ENCODE data around the gene DUS1L. TPM values are rescaled to one million over a fixed set of nuclear protein-coding genes. Genes with fewer than 3 reads are reported as not detected.

Gene DUS1L
- total RNA-seq, 1 donor: 56.1 TPM

DNA sequence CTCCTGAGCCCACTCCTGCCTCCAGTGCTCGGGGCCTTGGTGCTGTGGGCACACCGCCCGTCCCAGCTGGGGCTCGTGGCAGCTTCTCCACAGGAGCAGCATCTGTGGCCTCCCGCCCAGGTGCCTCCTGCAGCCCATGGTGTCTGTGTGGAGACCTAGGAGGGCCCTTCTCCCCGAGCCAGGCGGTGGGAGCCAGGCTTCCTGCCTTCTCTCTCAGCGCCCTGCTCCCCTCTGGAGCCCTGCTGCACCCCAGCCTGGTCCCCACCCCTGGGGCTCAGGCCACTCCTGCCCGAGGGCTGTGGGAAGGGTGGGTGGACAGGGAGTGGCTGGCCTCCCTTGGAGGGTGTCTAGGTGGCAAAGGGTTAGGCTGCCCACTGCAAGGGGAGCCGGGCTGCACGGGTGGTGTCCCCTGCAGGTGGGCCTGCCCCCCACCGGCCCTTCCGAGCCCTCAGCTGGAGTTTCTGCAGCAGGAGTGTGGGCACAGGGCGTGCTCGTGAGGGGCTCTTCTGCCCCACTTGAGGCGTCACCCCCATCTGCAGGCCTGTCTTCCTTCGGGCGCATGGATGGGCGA, 53.9 kb downstream of the DUS1L start:
- DNase-seq (ENCODE audit: low read depth): no peak
- no peak for TF ChIP-seq CTCF (IDR thresholded peaks at IDR 0.05; ENCODE audit: insufficient read depth, low read depth, low read length)
- H3K4me3 ChIP-seq (ENCODE audit: low read depth, low read length): no peak overlapping the region

DNA sequence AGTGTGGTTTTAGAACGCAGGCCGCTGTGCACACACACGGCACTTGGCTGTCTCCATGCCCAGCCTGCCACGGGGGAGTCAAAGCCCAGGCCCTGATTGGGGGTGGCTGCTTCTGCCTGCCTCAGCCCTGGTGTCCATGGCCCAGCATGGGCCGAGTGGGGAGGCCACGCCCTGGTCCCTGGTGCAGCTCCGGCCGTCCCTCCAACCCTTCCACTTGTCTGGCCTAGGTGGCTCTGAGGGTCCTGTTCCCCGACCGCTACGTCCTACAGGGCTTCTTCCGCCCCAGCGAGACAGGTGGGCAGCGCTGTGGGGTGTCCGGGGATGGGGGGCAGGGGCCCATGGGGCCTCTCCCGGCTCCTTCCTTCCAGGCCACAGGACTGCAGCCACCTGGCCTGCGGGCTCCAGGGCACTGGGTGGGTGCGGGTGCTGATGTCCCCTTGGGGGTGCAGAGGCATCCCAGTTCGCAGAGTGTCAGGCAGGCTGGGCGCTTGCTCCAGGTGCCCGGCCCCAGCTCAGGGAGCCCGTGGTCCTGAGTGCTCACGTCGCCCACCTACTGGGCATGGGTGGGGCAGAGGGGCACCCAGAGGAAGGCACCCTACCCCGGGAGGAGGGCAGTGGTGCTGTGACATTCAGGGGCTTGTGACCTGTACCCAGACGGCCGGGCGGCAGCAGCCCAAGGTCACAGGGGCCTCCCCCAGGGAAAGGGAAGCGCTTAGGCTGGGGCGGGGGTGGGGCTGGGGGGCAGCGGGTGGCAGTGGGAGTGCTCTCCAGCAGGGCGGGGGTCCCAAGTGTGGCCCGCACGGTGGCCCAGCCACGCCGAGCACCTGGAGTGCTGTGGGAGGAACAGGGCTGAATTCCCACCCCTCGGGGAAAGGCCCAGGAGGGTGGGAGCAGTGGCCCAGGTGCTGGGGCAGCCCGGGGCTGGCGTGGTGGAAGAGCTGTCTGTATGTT, 54.8 kb downstream of the DUS1L start:
- no peak overlapping the region for H3K4me3 ChIP-seq (ENCODE audit: low read depth, low read length)
- DNase-seq (ENCODE audit: low read depth): no peak
- no peak for TF ChIP-seq CTCF (IDR thresholded peaks at IDR 0.05; ENCODE audit: insufficient read depth, low read depth, low read length)

GRCh38 chr17:82009413-82009812, 56.2 kb downstream of the DUS1L start:
- TF ChIP-seq CTCF (IDR thresholded peaks at IDR 0.05; ENCODE audit: insufficient read depth, low read depth, low read length): no peak
- DNase-seq (ENCODE audit: low read depth): no peak
- H3K4me3 ChIP-seq (ENCODE audit: low read depth, low read length): no peak overlapping the region

DNA sequence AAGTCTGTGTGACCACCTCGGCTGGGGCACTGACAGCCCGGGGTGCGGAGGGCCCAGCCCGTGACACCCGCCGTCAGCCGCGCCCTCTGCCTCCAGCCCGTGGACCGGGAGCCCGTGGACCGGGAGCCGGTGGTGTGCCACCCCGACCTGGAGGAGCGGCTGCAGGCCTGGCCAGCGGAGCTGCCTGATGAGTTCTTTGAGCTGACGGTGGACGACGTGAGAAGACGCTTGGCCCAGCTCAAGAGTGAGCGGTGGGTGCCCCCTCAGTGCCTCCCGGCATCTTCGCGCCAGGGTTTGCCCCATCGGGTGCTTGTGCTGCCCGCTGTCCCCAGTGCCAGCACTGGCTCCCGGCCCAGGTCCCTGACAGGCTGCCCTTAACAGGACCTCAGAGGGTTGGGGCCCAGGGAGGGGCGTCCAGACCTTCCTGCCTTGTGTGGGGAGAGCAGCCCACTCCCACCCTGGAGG, 56.6 kb downstream of the DUS1L start:
- H3K4me3 ChIP-seq (ENCODE audit: low read depth, low read length): no peak overlapping the region
- no peak for TF ChIP-seq CTCF (IDR thresholded peaks at IDR 0.05; ENCODE audit: insufficient read depth, low read depth, low read length)
- no peak for DNase-seq (ENCODE audit: low read depth)

GRCh38 chr17:82008258-82008940, 57.2 kb downstream of the DUS1L start:
- DNase-seq (ENCODE audit: low read depth): no peak
- no peak for TF ChIP-seq CTCF (IDR thresholded peaks at IDR 0.05; ENCODE audit: insufficient read depth, low read depth, low read length)
- H3K4me3 ChIP-seq (ENCODE audit: low read depth, low read length): no peak overlapping the region

Other genes with a start within 250 kb of the DUS1L start
- 55.7 and 96.6 TPM in 2 replicates for gene MCRIP1, start 232.5 kb downstream of the DUS1L start, total RNA-seq
- not detected in 2 replicates for gene PPP1R27, start 230.8 kb downstream of the DUS1L start, total RNA-seq
- 735 and 809 TPM in 2 replicates for gene P4HB, start 205.3 kb downstream of the DUS1L start, total RNA-seq
- gene ARHGDIA, start 194.5 kb downstream of the DUS1L start, total RNA-seq: 106 and 181 TPM in 2 replicates
- gene ALYREF, start 174.2 kb downstream of the DUS1L start, total RNA-seq: 120 and 134 TPM in 2 replicates
- 101 and 150 TPM in 2 replicates for gene ANAPC11, start 174.1 kb downstream of the DUS1L start, total RNA-seq
- 0.43 and 0.64 TPM in 2 replicates for gene NPB, start 163.6 kb downstream of the DUS1L start, total RNA-seq
- gene PCYT2, start 154.4 kb downstream of the DUS1L start, total RNA-seq: 70.8 and 73.1 TPM in 2 replicates
- gene SIRT7, start 147.6 kb downstream of the DUS1L start, total RNA-seq: 14.7 and 18.0 TPM in 2 replicates
- gene MAFG, start 138.1 kb downstream of the DUS1L start, total RNA-seq: 20.0 and 23.3 TPM in 2 replicates
- gene PYCR1, start 128.5 kb downstream of the DUS1L start, total RNA-seq: 101 and 127 TPM in 2 replicates
- gene MYADML2, start 118.6 kb downstream of the DUS1L start, total RNA-seq: not detected in 2 replicates
- under 0.01 TPM in 1 of 2 replicates, not detected in the other for gene NOTUM, start 104.6 kb downstream of the DUS1L start, total RNA-seq
- 28.5 and 38.7 TPM in 2 replicates for gene ASPSCR1, start 88.2 kb downstream of the DUS1L start, total RNA-seq
- gene CENPX, start 42.9 kb downstream of the DUS1L start, total RNA-seq: 30.7 and 33.2 TPM in 2 replicates
- gene LRRC45, start 42.5 kb downstream of the DUS1L start, total RNA-seq: 12.9 and 13.4 TPM in 2 replicates
- 6.4 and 9.1 TPM in 2 replicates for gene RAC3, start 34.1 kb downstream of the DUS1L start, total RNA-seq
- 40.6 and 51.9 TPM in 2 replicates for gene DCXR, start 28.1 kb downstream of the DUS1L start, total RNA-seq
- gene RFNG, start 14.0 kb downstream of the DUS1L start, total RNA-seq: 39.6 and 47.5 TPM in 2 replicates
- gene GPS1, start 13.9 kb downstream of the DUS1L start, total RNA-seq: 104 and 109 TPM in 2 replicates
- 274 and 280 TPM in 2 replicates for gene FASN, start 32.4 kb upstream of the DUS1L start, total RNA-seq
- gene CCDC57, start 147.0 kb upstream of the DUS1L start, total RNA-seq: 19.9 and 20.6 TPM in 2 replicates
- 131 and 174 TPM in 2 replicates for gene SLC16A3, start 163.2 kb upstream of the DUS1L start, total RNA-seq
- gene CSNK1D, start 207.9 kb upstream of the DUS1L start, total RNA-seq: 49.3 and 57.0 TPM in 2 replicates